SK-N-MC (cell line): Measurements from ENCODE around the gene ITGB3BP.
A peak's percentile ranks its signal among the peaks of the same experiment; 100 is the strongest.
"Not testable (repeated sequence)": the region's sequence is repeated elsewhere in the genome, so short reads cannot be mapped to it uniquely, and the experiment has no call there.

ENCODE experiments used
- DNase-seq: peaks from one replicate; pipeline ENCODE4 v3.0.0-alpha.2; 2011; ENCODE audit warnings: low read depth, low spot score
- H3K27ac ChIP-seq: fragments of 200-600 bp; sonication (generic); 2 replicates; pipeline ENCODE4 v1.5.1; 2016; ENCODE audit warnings: mixed run types
- H3K36me3 ChIP-seq: fragments of 200-600 bp; sonication (generic); 2 replicates; pipeline ENCODE4 v1.6.1; 2017; ENCODE audit warnings: antibody characterized with exemption, low read length, mixed read lengths; ENCODE audit not compliant: insufficient read depth
- H3K4me3 ChIP-seq: fragments of 200-600 bp; sonication (generic); 2 replicates; pipeline ENCODE4 v1.5.1; 2016
- H3K9ac ChIP-seq: fragments of 200-600 bp; sonication (generic); 2 replicates; pipeline ENCODE4 v1.8.0; 2017; ENCODE audit warnings: mixed run types, mixed read lengths; ENCODE audit not compliant: insufficient read length
- H3K9me3 ChIP-seq: fragments of 200-600 bp; sonication (generic); 2 replicates; pipeline ENCODE4 v1.6.1; 2017; ENCODE audit warnings: low read depth, mild to moderate bottlenecking, antibody characterized with exemption, low read length, moderate library complexity, mixed read lengths
- EZH2 ChIP-seq: fragments of 200-600 bp; sonication (generic); IDR thresholded peaks from one replicate; pipeline ENCODE4 v1.6.1; 2017; ENCODE audit warnings: antibody characterized with exemption
- FOXP2 ChIP-seq: optimal IDR thresholded peaks from 2 replicates; pipeline ENCODE3; 2011; ENCODE audit warnings: mild to moderate bottlenecking, moderate library complexity; ENCODE audit not compliant: insufficient read depth; ENCODE audit errors: extremely low read length, control extremely low read depth
- POLR2AphosphoS5 ChIP-seq: IDR thresholded peaks from 2 replicates; pipeline ENCODE4 v1.6.1; 2012; ENCODE audit warnings: mild to moderate bottlenecking, low read depth, low read length, borderline replicate concordance

Gene ITGB3BP

GRCh38 chr1:63522891-63523728, at the start of gene ITGB3BP, which contains the start of gene EFCAB7:
TSS of gene ITGB3BP (minus strand) at chr1:63523225. CDS start at chr1:63523133, 92 bp downstream.
TSS of gene EFCAB7 (plus strand) at chr1:63523525. CDS start at chr1:63525573, 2,048 bp downstream.
- peak; percentile 89 for TF ChIP-seq POLR2AphosphoS5
- TF ChIP-seq FOXP2: no peak
- TF ChIP-seq EZH2: no peak

DNA sequence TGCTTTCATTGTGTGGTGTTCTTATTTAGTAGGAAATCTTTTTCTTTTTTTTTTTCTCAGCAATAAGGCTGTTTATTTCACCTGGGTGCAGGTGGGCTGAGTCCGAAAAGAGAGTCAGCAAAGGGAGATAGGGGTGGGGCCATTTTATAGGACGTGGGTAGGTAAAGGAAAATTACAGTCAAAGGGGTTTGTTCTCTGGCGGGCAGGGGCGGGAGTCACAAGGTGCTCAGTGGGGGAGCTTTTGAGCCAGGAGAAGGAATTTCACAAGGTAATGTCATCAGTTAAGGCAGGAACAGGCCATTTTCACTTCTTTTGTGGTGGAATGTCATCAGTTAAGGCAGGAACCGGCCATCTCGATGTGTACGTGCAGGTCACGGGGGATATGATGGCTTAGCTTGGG, 49.7 kb upstream of the ITGB3BP start:
- not testable (repeated sequence) for H3K9me3 ChIP-seq, H3K4me3 ChIP-seq, H3K9ac ChIP-seq, H3K27ac ChIP-seq, H3K36me3 ChIP-seq, DNase-seq

More at GRCh38 chr1:63522891-63523728, at the start of gene ITGB3BP, which contains the start of gene EFCAB7:
- peak within 1 kb of the TSS; percentile 94 for H3K9ac ChIP-seq
- peak; percentile 72 for DNase-seq
- no peaks in the 10 kb centered on the region for H3K9me3 ChIP-seq
- peaks cover 16% of the 10 kb centered on the region for H3K36me3 ChIP-seq
- H3K27ac ChIP-seq: peak within 1 kb of the TSS; percentile 93
- H3K4me3 ChIP-seq: peak within 1 kb of the TSS; percentile 95

DNA sequence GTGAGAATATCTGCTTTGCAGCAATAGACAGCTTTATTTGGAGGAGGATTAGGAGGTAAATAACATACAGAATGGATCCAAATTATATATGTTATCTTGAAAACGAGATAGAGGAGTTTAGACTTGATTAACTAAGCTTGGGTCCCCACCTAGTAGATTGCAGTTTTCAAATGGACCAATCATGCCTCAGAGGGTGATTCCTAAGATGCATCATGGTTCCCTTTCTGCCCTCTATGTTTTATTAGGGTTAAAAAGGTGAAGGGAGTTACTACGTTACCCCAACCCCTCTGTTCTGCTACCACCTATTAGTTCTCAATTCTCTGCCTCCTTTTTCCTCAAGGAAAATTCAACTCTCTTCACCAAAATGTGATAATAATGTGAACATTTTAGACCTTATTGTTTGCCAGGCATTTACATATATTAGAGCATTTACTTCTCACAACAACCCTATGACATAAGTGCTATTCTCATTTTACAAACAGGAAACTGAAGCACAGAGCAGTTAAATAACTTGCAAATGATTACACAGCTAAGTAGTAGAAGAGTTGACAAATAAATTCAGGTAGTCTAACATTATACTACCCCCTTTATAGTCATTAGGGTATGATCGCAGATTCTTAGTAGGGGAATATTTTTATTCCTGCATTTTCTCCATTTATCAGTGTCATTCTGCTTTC, 46.8 kb upstream of the ITGB3BP start:
- no peak for DNase-seq
- H3K27ac ChIP-seq: no peak overlapping the region
- no peak overlapping the region for H3K9ac ChIP-seq
- H3K4me3 ChIP-seq: no peak overlapping the region
- peaks cover 2% of the 10 kb centered on the region for H3K36me3 ChIP-seq
- no peaks in the 10 kb centered on the region for H3K9me3 ChIP-seq
- TF ChIP-seq EZH2: no peak
- no peak for TF ChIP-seq FOXP2
- TF ChIP-seq POLR2AphosphoS5: no peak

- DNase-seq: no peak
- H3K9ac ChIP-seq: no peak overlapping the region
- H3K9me3 ChIP-seq: no peaks in the 10 kb centered on the region
- no peak for TF ChIP-seq FOXP2
- no peak for TF ChIP-seq POLR2AphosphoS5
- no peak for TF ChIP-seq EZH2
- peaks cover 7% of the 10 kb centered on the region for H3K36me3 ChIP-seq
- no peak overlapping the region for H3K4me3 ChIP-seq
- no peak overlapping the region for H3K27ac ChIP-seq
Observed at GRCh38 chr1:63569068-63569467, 46.0 kb upstream of the ITGB3BP start.

DNA sequence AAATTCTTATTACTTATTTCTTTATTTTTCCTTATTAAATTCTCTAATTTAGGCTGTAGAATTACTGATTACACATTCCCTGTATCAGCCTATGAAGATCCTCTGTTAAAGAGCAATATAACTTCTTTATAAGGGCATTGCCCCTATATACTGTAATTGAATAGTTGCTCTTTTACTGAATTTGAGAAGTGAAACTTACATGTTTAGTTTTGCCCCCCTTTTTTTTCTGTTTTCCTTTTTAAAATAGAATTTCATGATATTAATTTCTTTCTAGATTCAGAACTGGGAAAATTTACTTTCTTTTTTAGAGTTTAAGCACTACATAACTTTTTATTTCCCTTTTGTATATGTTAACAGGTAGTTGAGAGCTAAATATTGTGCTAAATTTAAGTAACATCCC, 40.7 kb upstream of the ITGB3BP start:
- no peak for DNase-seq
- no peak overlapping the region for H3K4me3 ChIP-seq
- no peak overlapping the region for H3K27ac ChIP-seq
- no peak for TF ChIP-seq EZH2
- no peak for TF ChIP-seq FOXP2
- TF ChIP-seq POLR2AphosphoS5: no peak
- H3K36me3 ChIP-seq: peaks cover 12% of the 10 kb centered on the region
- no peaks in the 10 kb centered on the region for H3K9me3 ChIP-seq
- no peak overlapping the region for H3K9ac ChIP-seq

DNA sequence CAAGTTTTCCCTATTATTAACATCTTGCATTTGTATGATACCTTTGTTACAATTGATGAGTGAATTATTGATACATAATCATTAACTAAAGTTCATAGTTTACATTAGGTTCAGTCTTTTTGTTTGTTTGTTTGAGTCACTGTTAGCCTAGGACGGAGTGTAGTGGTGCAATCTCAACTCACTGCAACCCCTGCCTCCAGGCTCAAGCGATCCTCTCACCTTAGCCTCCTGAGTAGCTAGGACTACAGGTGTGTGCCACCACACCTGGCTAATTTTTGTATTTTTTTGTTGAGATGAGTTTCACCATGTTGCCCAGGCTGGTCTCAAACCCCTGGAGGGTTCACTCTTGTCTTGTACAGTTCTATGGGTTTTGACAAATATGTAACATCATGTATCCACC, 36.3 kb upstream of the ITGB3BP start:
- peaks cover 6% of the 10 kb centered on the region for H3K36me3 ChIP-seq
- TF ChIP-seq EZH2 (no peak), POLR2AphosphoS5 (no peak), FOXP2 (no peak)
- DNase-seq: no peak
- no peak overlapping the region for H3K4me3 ChIP-seq
- no peak overlapping the region for H3K27ac ChIP-seq
- no peaks in the 10 kb centered on the region for H3K9me3 ChIP-seq
- no peak overlapping the region for H3K9ac ChIP-seq

GRCh38 chr1:63557365-63557987, 34.5 kb upstream of the ITGB3BP start:
- no peak for TF ChIP-seq POLR2AphosphoS5
- no peak for TF ChIP-seq FOXP2
- no peak for TF ChIP-seq EZH2
- no peak overlapping the region for H3K9ac ChIP-seq

DNA sequence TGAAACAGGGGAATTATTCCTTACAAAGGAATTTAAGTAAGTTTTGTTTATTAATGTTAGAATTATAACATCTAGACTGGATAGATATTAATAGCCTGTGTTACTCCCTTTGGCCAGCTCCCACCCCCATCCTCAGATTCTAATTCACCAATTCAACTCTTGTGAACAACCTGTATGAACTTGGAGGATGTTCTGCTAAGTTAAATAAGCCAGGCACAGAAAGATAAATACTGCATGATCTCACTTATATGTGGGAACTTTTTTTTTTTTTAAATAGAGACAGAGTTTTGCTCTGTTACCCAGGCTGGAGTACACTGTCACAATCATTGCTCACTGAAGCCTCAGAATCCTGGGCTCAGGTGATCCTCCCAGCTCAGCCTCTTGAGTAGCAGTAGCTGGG, 32.5 kb upstream of the ITGB3BP start:
- no peaks in the 10 kb centered on the region for H3K9me3 ChIP-seq
- H3K27ac ChIP-seq: no peak overlapping the region
- DNase-seq: no peak
- no peaks in the 10 kb centered on the region for H3K36me3 ChIP-seq
- H3K4me3 ChIP-seq: no peak overlapping the region
- no peak for TF ChIP-seq POLR2AphosphoS5
- TF ChIP-seq EZH2: no peak
- TF ChIP-seq FOXP2: no peak
- no peak overlapping the region for H3K9ac ChIP-seq

More at GRCh38 chr1:63557365-63557987, 34.5 kb upstream of the ITGB3BP start:
- H3K9me3 ChIP-seq: no peaks in the 10 kb centered on the region
- DNase-seq: no peak
- no peak overlapping the region for H3K27ac ChIP-seq
- H3K4me3 ChIP-seq: no peak overlapping the region
- H3K36me3 ChIP-seq: peaks cover 5% of the 10 kb centered on the region; the same call in 1 of the 2 replicates
